Lung (tissue), 12 donors: Measurements from ENCODE around the gene KCNQ4. TPM values are rescaled to one million over a fixed set of nuclear protein-coding genes. Genes with fewer than 3 reads are reported as not detected.

ENCODE experiments used
- ATAC-seq: fragments of 200-7000 bp; cut with Tn5 transposase; one replicate; pipeline ENCODE4 v1.9.1; 2020; ENCODE audit warnings: moderate number of reproducible peaks; ENCODE audit not compliant: insufficient read depth, low FRiP score
- DNase-seq, 3 donors: peaks; one replicate each; pipeline ENCODE4 v3.0.0-alpha.2; 2013 to 2017
- H3K27ac ChIP-seq, 2 donors: one replicate each; pipeline ENCODE4 v1.5.1; 2013; ENCODE audit warnings: mild to moderate bottlenecking in 2 of 2, moderate library complexity in 2 of 2, control low read depth in 1 of 2, inconsistent platforms in 1 of 2, low read depth in 1 of 2, low read length in 1 of 2
- H3K27me3 ChIP-seq, 3 donors: one replicate each; pipeline ENCODE4 v1.5.1; 2013; ENCODE audit warnings: low read length in 2 of 3; ENCODE audit not compliant: control insufficient read depth in 3 of 3, insufficient read depth in 3 of 3
- H3K36me3 ChIP-seq, 4 donors: one replicate each; pipeline ENCODE4 v1.5.1; 2013; ENCODE audit warnings: low read length in 4 of 4, mild to moderate bottlenecking in 1 of 4, moderate library complexity in 1 of 4; ENCODE audit not compliant: control insufficient read depth in 4 of 4, insufficient read depth in 4 of 4
- H3K4me1 ChIP-seq, 5 donors: one replicate each; pipeline ENCODE4 v1.5.1; 2013; ENCODE audit warnings: low read length in 5 of 5, mild to moderate bottlenecking in 2 of 5, moderate library complexity in 1 of 5; ENCODE audit not compliant: control insufficient read depth in 5 of 5, insufficient read depth in 5 of 5
- H3K4me3 ChIP-seq: one replicate; pipeline ENCODE4 v1.5.1; 2013; ENCODE audit warnings: mild to moderate bottlenecking, control low read depth, moderate library complexity
- H3K9ac ChIP-seq, 2 donors: one replicate each; pipeline ENCODE4 v1.5.1; 2013; ENCODE audit warnings: low read length in 2 of 2, control low read depth in 1 of 2; ENCODE audit not compliant: insufficient read depth in 1 of 2
- H3K9me3 ChIP-seq, 4 donors: one replicate each; pipeline ENCODE4 v1.5.1; 2013; ENCODE audit warnings: low read length in 3 of 4, mild to moderate bottlenecking in 1 of 4, moderate library complexity in 1 of 4; ENCODE audit not compliant: control insufficient read depth in 4 of 4, insufficient read depth in 3 of 4
- WGBS, 2 donors: extraction: QIAGEN DNeasy Blood & Tissue Kit; methylation state at CpG; one replicate each; pipeline ENCODE4 v1.1.7; 2013; 5-methylcytosine and 5-hydroxymethylcytosine counted together
- polyA plus RNA-seq, 2 donors: library from polyadenylated mRNA; stranded (reverse); fragments of 200-250 nt; gene quantifications; one replicate each; pipeline ENCODE4 v1.2.1, GENCODE V29; 2013
- total RNA-seq, 2 donors: library from RNA; depleted of rRNA in 1 of 2; stranded (reverse); fragments of >200 nt in 1 of 2; gene quantifications; one replicate each; pipeline ENCODE4 v1.2.1, GENCODE V29; 2014 to 2021
- TF ChIP-seq, protein P1 (sequence below): IDR thresholded peaks from 2 replicates; pipeline ENCODE4 v1.5.1; 2012; ENCODE audit warnings: mild to moderate bottlenecking; ENCODE audit errors: control extremely low read depth, extremely low read depth
- donor health status: control.
- donor health status: control.
- donor health status: Bipolar disorder and iron deficiency.
- donor health status: healthy.
- donor health status: DM: yes; HTN: yes; CAD: no.

The KCNQ4 gene
- total and polyA plus RNA-seq, 4 donors = 0.54 to 0.98 (median 0.59) TPM

DNA sequence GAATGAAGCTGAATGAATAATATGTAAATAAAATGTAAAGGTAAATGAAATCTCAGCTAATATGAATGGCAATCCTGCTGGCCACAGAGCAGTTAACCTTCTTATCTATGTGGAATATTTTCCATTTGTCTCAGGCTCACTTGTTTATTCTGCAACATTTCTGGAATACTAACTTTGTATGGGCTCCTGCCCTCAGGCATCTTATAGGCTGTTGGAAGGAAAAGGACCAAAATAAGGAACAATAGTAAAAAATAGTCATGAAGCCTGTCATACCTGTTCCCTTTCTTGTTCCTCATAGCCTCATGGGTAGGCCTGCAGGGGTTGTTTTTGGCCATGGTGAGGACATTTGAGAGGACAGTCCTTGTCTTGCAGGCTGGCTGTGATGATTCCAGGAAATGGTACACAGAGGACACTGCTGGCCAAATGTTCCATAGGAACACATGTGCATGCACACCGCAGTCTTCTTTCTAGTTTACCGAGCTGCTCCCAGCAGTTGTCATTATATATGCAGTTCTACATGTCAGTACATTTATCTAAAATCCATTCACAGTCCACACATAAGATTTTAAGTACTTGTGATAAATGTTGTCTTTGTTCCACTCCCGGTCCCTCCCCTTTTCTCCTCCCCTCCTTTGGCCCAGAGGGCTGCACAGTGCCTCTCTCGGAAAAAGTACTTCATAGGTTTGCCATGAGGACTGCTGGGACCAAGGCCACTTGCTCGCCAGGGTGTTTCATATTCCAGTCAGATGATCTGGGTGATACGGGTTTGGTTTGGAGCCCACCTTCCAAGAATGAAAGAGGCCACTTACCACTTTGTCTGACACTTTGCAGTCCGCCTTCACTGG is 15.2 kb upstream of the KCNQ4 start:
- no peaks in the 10 kb centered on the region for H3K9me3 ChIP-seq
- H3K4me1 ChIP-seq = peaks cover 0 to under 1% (median 0%) of the 10 kb centered on the region in 5 donors
- H3K36me3 ChIP-seq = peaks cover 25 to 67% (median 49%) of the 10 kb centered on the region in 4 donors
- no peak for ATAC-seq
- no peaks in the 10 kb centered on the region for H3K27me3 ChIP-seq
- no peak overlapping the region for H3K9ac ChIP-seq
- H3K27ac ChIP-seq = no peak overlapping the region
- 89 to 94% methylated on average over 7 of the region's 7 CpGs for WGBS, 2 donors
- TF ChIP-seq, protein P1, sequence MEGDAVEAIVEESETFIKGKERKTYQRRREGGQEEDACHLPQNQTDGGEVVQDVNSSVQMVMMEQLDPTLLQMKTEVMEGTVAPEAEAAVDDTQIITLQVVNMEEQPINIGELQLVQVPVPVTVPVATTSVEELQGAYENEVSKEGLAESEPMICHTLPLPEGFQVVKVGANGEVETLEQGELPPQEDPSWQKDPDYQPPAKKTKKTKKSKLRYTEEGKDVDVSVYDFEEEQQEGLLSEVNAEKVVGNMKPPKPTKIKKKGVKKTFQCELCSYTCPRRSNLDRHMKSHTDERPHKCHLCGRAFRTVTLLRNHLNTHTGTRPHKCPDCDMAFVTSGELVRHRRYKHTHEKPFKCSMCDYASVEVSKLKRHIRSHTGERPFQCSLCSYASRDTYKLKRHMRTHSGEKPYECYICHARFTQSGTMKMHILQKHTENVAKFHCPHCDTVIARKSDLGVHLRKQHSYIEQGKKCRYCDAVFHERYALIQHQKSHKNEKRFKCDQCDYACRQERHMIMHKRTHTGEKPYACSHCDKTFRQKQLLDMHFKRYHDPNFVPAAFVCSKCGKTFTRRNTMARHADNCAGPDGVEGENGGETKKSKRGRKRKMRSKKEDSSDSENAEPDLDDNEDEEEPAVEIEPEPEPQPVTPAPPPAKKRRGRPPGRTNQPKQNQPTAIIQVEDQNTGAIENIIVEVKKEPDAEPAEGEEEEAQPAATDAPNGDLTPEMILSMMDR = no peak
- H3K4me3 ChIP-seq = no peak overlapping the region
- DNase-seq = no peak

DNA sequence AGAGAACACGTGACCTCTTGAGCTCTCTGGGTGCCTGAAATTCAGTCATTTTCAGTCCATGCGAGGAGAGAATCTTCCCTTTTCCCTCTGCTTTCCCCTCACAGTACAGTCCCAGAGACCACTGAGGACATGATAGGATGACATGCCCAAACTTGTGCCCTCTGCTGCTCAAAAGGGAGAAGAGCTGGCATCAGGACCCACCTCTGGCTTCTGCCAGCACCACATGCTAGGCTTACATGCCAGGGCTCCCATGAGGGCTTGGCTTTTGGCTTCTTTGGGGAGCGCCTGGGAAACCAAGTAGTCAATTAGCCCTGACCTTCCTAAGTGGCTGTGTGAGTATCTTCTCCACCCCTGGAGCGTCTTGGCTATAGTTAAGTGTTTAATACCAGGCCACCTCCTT is 13.8 kb upstream of the KCNQ4 start:
- H3K36me3 ChIP-seq = peaks cover 20 to 61% (median 41%) of the 10 kb centered on the region in 4 donors
- H3K27ac ChIP-seq = no peak overlapping the region
- ATAC-seq (no peak), DNase-seq (no peak)
- no peak overlapping the region for H3K9ac ChIP-seq
- TF ChIP-seq, protein P1 = no peak
- no peak overlapping the region for H3K4me3 ChIP-seq
- H3K27me3 ChIP-seq = no peaks in the 10 kb centered on the region
- 76 to 85% methylated on average over 4 of the region's 4 CpGs for WGBS, 2 donors
- H3K4me1 ChIP-seq = peaks cover 0 to 2% (median 0%) of the 10 kb centered on the region in 5 donors
- no peaks in the 10 kb centered on the region for H3K9me3 ChIP-seq

DNA sequence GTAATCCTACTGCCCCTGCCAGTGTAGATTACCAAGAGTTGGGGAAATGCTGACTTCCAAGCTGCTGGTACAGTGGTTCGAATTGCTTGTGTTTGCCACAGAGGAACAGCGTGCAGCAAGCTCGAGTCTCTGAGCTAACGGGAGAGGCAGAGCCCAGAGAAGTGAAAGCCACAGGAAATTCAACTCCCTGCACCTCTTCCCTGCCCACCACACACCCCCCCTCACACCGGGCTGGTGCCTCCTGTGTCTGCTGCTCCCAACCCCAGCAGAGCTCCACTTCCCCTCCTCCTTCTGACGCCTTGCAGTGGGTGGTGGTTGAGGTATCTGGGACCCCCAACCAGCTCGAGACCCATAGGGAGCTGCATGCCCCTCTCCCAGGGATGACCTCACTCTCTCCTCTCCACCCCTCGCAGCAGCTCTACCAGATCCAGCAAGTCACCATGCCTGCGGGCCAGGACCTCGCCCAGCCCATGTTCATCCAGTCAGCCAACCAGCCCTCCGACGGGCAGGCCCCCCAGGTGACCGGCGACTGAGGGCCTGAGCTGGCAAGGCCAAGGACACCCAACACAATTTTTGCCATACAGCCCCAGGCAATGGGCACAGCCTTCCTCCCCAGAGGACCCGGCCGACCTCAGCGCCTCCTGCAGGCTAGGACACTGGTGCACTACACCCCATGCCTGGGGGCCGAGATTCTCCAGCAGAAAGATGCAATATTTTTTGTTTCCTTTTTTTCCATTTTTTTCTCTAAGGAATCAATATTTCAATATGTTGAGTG is 13.1 kb upstream of the KCNQ4 start:
- no peaks in the 10 kb centered on the region for H3K9me3 ChIP-seq
- no peak overlapping the region for H3K4me3 ChIP-seq
- TF ChIP-seq, protein P1 = no peak
- 71 to 77% methylated on average over 18 of the region's 18 CpGs for WGBS, 2 donors
- H3K27ac ChIP-seq = no peak overlapping the region
- H3K9ac ChIP-seq = no peak overlapping the region
- no peaks in the 10 kb centered on the region for H3K27me3 ChIP-seq
- peaks cover 0 to 2% (median 0%) of the 10 kb centered on the region in 5 donors for H3K4me1 ChIP-seq
- ATAC-seq (no peak), DNase-seq (no peak)
- H3K36me3 ChIP-seq = peaks cover 14 to 58% (median 41%) of the 10 kb centered on the region in 4 donors
